ENCODE data around the gene LMCD1. TPM values are rescaled to one million over a fixed set of nuclear protein-coding genes. Genes with fewer than 3 reads are reported as not detected.

Gene LMCD1
- total RNA-seq, 2 experiments from 2014 or later: 2.3 to 10.0 TPM

GRCh38 chr3:8470801-8471200, 30.8 kb upstream of the LMCD1 start:
- no peak for DNase-seq
- CTCF ChIA-PET: no interaction called here
- Mint-ChIP-seq H3K27ac (no peak overlapping the region), H3K9me3 (ENCODE audit: low read depth) (no peaks in the 10 kb centered on the region), H3K36me3 (no peaks in the 10 kb centered on the region), H3K4me3 (no peak overlapping the region), H3K4me1 (no peaks in the 10 kb centered on the region), H3K27me3 (peaks cover 7% of the 10 kb centered on the region)
- no peak for ATAC-seq

DNA sequence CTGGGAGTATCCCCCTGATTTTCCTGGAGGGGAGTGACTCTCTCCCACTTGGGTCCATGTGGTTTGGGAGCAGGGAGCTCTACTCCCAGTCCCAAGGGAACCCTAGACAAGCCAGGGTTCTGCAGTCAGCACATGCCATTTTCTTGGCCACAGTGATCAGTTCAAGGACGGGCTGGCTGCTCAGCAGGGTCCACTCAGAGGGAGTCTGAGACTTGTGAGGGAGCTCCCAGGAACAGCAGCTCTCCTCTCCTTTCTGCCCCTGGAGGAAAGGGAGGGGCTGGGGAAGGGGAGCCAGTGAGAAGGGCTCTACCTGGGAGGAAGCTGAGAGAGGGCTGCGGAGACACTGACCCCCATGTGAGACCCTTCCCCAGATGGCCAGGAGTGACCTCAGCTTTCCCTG, 29.1 kb upstream of the LMCD1 start:
- CTCF ChIA-PET: no interaction called here
- H3K36me3 Mint-ChIP-seq: no peaks in the 10 kb centered on the region

DNA sequence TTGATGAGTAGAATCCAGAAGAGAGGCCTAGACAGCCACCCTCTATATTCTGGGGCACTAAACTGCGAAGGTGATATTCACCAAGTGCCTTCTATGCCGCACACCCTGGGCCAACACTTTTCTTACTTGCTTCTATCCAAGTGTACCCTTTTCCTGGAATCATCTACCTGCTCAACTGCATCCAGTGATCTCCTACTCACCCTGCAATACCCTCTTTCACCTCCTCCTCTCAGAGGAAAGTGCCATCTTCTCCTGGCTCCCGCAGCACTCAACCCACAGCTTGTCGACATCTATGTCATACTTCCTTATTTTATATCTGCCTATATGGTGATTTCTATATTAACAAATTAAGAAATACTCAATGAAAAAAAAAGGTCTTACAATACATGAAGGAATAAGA, 28.6 kb upstream of the LMCD1 start:
- H3K27me3 Mint-ChIP-seq: no peaks in the 10 kb centered on the region
- no peak for DNase-seq
- CTCF ChIA-PET: no interaction called here

More for the DNA sequence above, 29.1 kb upstream of the LMCD1 start:
- H3K4me1 Mint-ChIP-seq: no peaks in the 10 kb centered on the region
- no peak overlapping the region for H3K4me3 Mint-ChIP-seq
- no peaks in the 10 kb centered on the region for H3K27me3 Mint-ChIP-seq
- H3K27ac Mint-ChIP-seq: no peak overlapping the region
- DNase-seq (no peak), ATAC-seq (no peak)
- H3K9me3 Mint-ChIP-seq (ENCODE audit: low read depth): no peaks in the 10 kb centered on the region

DNA sequence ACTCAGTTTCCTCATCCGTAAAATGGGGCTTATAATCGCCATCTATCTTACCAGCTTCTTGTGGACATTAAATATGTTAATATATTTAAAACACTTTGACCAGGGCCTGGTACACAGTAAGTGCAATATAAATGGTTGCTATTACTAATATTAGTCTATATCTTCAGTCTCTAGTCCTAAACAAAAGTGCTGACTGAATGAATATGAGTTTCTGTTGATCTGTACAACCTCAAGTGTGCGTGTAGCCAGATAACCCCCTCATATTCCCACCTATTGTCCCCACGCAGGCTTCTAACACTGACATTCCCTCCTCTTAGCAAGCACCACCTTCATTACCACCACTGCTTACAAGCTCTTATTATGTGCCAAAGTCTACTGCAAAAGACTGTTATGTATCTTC, 27.6 kb upstream of the LMCD1 start:
- ATAC-seq (no peak), DNase-seq (no peak)
- Mint-ChIP-seq H3K27ac (no peak overlapping the region), H3K27me3 (no peaks in the 10 kb centered on the region), H3K4me1 (no peaks in the 10 kb centered on the region), H3K9me3 (ENCODE audit: low read depth) (no peaks in the 10 kb centered on the region), H3K4me3 (no peak overlapping the region), H3K36me3 (no peaks in the 10 kb centered on the region)
- CTCF ChIA-PET: no interaction called here

More for the DNA sequence above, 28.6 kb upstream of the LMCD1 start:
- Mint-ChIP-seq H3K9me3 (ENCODE audit: low read depth) (no peaks in the 10 kb centered on the region), H3K4me3 (no peak overlapping the region), H3K4me1 (no peaks in the 10 kb centered on the region), H3K36me3 (no peaks in the 10 kb centered on the region), H3K27ac (no peak overlapping the region)
- no peak for ATAC-seq

- Mint-ChIP-seq H3K4me1 (no peaks in the 10 kb centered on the region), H3K9me3 (ENCODE audit: low read depth) (no peaks in the 10 kb centered on the region), H3K27ac (no peak overlapping the region), H3K36me3 (no peaks in the 10 kb centered on the region), H3K27me3 (no peaks in the 10 kb centered on the region), H3K4me3 (no peak overlapping the region)
- CTCF ChIA-PET: no interaction called here
- ATAC-seq (no peak), DNase-seq (no peak)
Measured at GRCh38 chr3:8474991-8475390, 26.6 kb upstream of the LMCD1 start.

DNA sequence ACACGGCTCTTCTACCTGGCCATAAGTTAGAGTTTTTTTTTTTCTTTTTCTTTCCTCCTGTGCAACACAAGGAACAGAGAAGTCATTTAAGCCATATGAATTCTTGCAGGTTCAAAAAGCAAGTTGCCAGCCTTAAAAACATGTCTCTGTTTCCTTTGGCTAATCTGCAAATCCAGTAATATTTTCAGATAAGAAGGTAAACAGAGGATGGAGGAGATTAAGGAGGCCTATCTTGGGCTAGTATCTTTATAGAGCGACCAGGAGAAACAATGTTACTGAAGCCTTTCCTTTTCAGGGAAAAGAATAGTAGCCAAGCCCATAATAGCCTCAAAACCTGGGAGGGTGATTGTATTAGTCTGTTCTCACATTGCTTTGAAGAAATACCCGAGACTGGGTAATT, 20.9 kb upstream of the LMCD1 start:
- CTCF ChIA-PET: no interaction called here
- H3K9me3 Mint-ChIP-seq (ENCODE audit: low read depth): no peaks in the 10 kb centered on the region
- no peaks in the 10 kb centered on the region for H3K27me3 Mint-ChIP-seq
- no peaks in the 10 kb centered on the region for H3K4me1 Mint-ChIP-seq
- ATAC-seq (no peak), DNase-seq (no peak)
- no peaks in the 10 kb centered on the region for H3K36me3 Mint-ChIP-seq
- no peak overlapping the region for H3K4me3 Mint-ChIP-seq
- no peak overlapping the region for H3K27ac Mint-ChIP-seq

DNA sequence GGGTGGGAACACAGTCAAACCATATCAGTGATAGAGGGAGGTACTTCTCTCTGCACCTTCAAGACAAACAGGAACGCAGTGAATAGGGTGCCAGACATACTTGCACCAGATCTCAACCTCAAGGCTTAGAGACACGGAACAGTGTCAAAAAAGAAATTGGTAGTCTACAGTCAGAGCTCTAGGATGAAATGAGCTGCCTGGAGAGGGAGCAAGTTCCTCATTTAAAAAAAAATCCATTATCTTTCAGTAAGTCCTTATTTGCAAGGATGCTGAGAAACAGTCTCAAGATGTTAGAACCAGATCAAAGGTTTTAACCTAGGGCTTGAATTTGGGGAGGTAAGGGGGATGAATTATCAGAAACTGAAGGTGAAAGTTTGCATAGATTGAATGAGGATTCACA, 20.2 kb upstream of the LMCD1 start:
- Mint-ChIP-seq H3K4me3 (no peak overlapping the region), H3K4me1 (no peaks in the 10 kb centered on the region), H3K36me3 (no peaks in the 10 kb centered on the region), H3K27me3 (no peaks in the 10 kb centered on the region), H3K9me3 (ENCODE audit: low read depth) (no peaks in the 10 kb centered on the region), H3K27ac (no peak overlapping the region)
- no peak for ATAC-seq
- DNase-seq: no peak
- CTCF ChIA-PET: no interaction called here

DNA sequence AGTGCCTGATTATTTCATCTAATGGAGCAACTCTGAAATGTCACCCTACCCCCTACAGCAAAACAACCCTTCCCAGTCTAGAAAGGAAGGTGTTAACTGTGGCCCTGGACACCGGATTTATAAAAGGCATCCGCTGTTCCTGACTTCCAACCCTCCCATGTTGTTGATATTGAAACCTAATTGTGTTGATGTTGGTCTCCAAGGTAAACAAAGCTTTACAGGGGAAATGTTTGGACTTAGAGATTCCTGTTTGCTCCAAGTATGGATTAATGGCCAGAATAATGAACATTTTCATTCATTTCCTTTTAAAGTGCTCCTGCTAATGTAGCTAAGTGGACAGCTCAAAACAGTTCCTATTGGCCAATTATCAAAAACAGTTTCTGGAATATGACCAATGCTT, 19.4 kb upstream of the LMCD1 start:
- no peak overlapping the region for H3K4me3 Mint-ChIP-seq
- no peak for ATAC-seq
- CTCF ChIA-PET: no interaction called here

GRCh38 chr3:8482960-8483665, 18.5 kb upstream of the LMCD1 start:
- no peak overlapping the region for H3K27ac Mint-ChIP-seq
- ATAC-seq: no peak

More for the DNA sequence above, 19.4 kb upstream of the LMCD1 start:
- DNase-seq: no peak
- H3K9me3 Mint-ChIP-seq (ENCODE audit: low read depth): no peaks in the 10 kb centered on the region
- H3K27me3 Mint-ChIP-seq: no peaks in the 10 kb centered on the region
- H3K36me3 Mint-ChIP-seq: no peaks in the 10 kb centered on the region
- no peak overlapping the region for H3K27ac Mint-ChIP-seq
- H3K4me1 Mint-ChIP-seq: no peaks in the 10 kb centered on the region

GRCh38 chr3:8484409-8485140, 17.0 kb upstream of the LMCD1 start:
- Mint-ChIP-seq H3K9me3 (ENCODE audit: low read depth) (no peaks in the 10 kb centered on the region), H3K36me3 (no peaks in the 10 kb centered on the region), H3K27me3 (no peaks in the 10 kb centered on the region), H3K27ac (no peak overlapping the region), H3K4me1 (no peaks in the 10 kb centered on the region), H3K4me3 (no peak overlapping the region)
- CTCF ChIA-PET: no interaction called here
- DNase-seq: no peak
- no peak for ATAC-seq

More at GRCh38 chr3:8482960-8483665, 18.5 kb upstream of the LMCD1 start:
- no peaks in the 10 kb centered on the region for H3K27me3 Mint-ChIP-seq
- CTCF ChIA-PET: no interaction called here
- no peak overlapping the region for H3K4me3 Mint-ChIP-seq
- no peak for DNase-seq
- H3K36me3 Mint-ChIP-seq: no peaks in the 10 kb centered on the region
- no peaks in the 10 kb centered on the region for H3K4me1 Mint-ChIP-seq
- no peaks in the 10 kb centered on the region for H3K9me3 Mint-ChIP-seq (ENCODE audit: low read depth)

GRCh38 chr3:8485141-8485870, 16.3 kb upstream of the LMCD1 start:
- Mint-ChIP-seq H3K36me3 (no peaks in the 10 kb centered on the region), H3K27me3 (no peaks in the 10 kb centered on the region), H3K27ac (no peak overlapping the region), H3K4me1 (no peaks in the 10 kb centered on the region), H3K4me3 (no peak overlapping the region), H3K9me3 (ENCODE audit: low read depth) (no peaks in the 10 kb centered on the region)
- ATAC-seq: no peak
- no peak for DNase-seq
- CTCF ChIA-PET: no interaction called here

DNA sequence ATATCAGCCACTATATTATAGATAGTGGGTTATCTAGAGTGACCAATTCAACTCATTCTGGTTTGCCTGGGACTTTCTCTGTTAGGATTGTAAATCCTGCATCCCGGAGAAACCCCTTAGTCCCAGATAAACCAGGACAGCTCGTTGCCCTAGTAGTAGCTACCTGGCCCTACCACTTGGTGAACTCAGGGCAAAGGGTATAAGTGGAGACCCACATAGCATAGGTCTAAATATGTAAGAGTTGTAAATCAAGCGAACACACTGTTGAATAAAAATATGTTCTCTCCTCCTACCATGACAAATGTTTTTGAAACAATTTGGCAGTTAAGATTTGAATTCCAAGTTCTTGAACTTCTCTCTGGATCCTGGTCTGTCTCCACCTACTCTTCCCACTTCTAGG, 15.7 kb upstream of the LMCD1 start:
- CTCF ChIA-PET: no interaction called here
- Mint-ChIP-seq H3K27me3 (no peaks in the 10 kb centered on the region), H3K4me1 (no peaks in the 10 kb centered on the region), H3K36me3 (no peaks in the 10 kb centered on the region), H3K27ac (no peak overlapping the region), H3K9me3 (ENCODE audit: low read depth) (no peaks in the 10 kb centered on the region), H3K4me3 (no peak overlapping the region)
- no peak for ATAC-seq
- DNase-seq: no peak

GRCh38 chr3:8486434-8486833, 15.2 kb upstream of the LMCD1 start:
- no peak overlapping the region for H3K27ac Mint-ChIP-seq
- no peaks in the 10 kb centered on the region for H3K36me3 Mint-ChIP-seq
- H3K9me3 Mint-ChIP-seq (ENCODE audit: low read depth): no peaks in the 10 kb centered on the region
- H3K27me3 Mint-ChIP-seq: no peaks in the 10 kb centered on the region
- CTCF ChIA-PET: no interaction called here
- no peak for DNase-seq
- no peak overlapping the region for H3K4me3 Mint-ChIP-seq
- no peak for ATAC-seq
- H3K4me1 Mint-ChIP-seq: no peaks in the 10 kb centered on the region

DNA sequence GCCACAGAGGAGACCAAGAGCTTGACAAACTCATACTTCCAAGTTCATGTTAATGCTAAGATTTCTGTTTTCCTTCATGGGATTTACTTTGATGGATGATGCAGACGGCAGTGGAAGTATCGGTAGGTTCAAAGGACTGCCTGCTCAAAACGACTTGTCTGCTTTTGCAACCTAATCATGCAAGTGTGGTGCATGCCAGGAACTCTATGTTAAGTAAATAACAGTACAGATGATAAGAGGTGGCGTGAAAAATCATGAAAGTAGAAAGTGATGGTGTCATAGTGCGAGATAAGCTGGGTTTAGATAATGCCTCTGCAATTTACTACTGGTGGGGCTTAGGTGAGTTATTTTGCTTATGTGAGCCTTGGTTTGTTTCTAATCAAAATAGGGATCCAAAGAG, 14.7 kb upstream of the LMCD1 start:
- Mint-ChIP-seq H3K4me1 (no peaks in the 10 kb centered on the region), H3K9me3 (ENCODE audit: low read depth) (no peaks in the 10 kb centered on the region)
- CTCF ChIA-PET: no interaction called here

More for the DNA sequence above, 14.7 kb upstream of the LMCD1 start:
- H3K27ac Mint-ChIP-seq: no peak overlapping the region
- H3K27me3 Mint-ChIP-seq: no peaks in the 10 kb centered on the region
- no peaks in the 10 kb centered on the region for H3K36me3 Mint-ChIP-seq
- no peak for ATAC-seq
- no peak for DNase-seq
- no peak overlapping the region for H3K4me3 Mint-ChIP-seq

Measured in activated CD8-positive, alpha-beta memory T cell treated with anti-CD3 and anti-CD28 coated beads, Interleukin-2, amount 10 ng/mL, durations not matched to agents 7 days and 5 days (primary cell).